Stimulated activated CD8-positive, alpha-beta memory T cell treated with anti-CD3 and anti-CD28 coated beads, Interleukin-15, amount 100 ng/mL, for 4 hours (primary cell): ENCODE results near the gene GTF2H2C_2.
A peak's percentile ranks its signal among the peaks of the same experiment; 100 is the strongest.
"Not testable (repeated sequence)": the region's sequence is repeated elsewhere in the genome, so short reads cannot be mapped to it uniquely, and the experiment has no call there.

ENCODE experiments used
- DNase-seq, 2 donors: peaks; one replicate each; pipeline ENCODE4 v3.0.0-alpha.2; 2020; ENCODE audit warnings: low read depth in 2 of 2

GTF2H2C_2 gene

GRCh38 chr5:70415117-70415516 lies at the start of gene GTF2H2C_2:
TSS of gene GTF2H2C_2 (plus strand) at chr5:70415368.
- not testable (repeated sequence) for DNase-seq

- DNase-seq, result peak in 1 of 2 donors; percentile 19
Measured at GRCh38 chr5:70400984-70401686, 14.0 kb upstream of the GTF2H2C_2 start.

- DNase-seq, result not testable (repeated sequence)
Measured at GRCh38 chr5:70421322-70421721, 6.2 kb downstream of the GTF2H2C_2 start.

GRCh38 chr5:70423215-70423614 lies 8.0 kb downstream of the GTF2H2C_2 start:
- DNase-seq, result not testable (repeated sequence)

GRCh38 chr5:70438518-70438917 lies 23.4 kb downstream of the GTF2H2C_2 start:
- not testable (repeated sequence) for DNase-seq

- DNase-seq, result not testable (repeated sequence)
Measured at GRCh38 chr5:70449565-70449964, 34.4 kb downstream of the GTF2H2C_2 start.

GRCh38 chr5:70451249-70451984 lies 36.2 kb downstream of the GTF2H2C_2 start:
- not testable (repeated sequence) for DNase-seq

- DNase-seq, result not testable (repeated sequence)
Measured at GRCh38 chr5:70457093-70457492, 41.9 kb downstream of the GTF2H2C_2 start.

GRCh38 chr5:70459188-70459587 lies 44.0 kb downstream of the GTF2H2C_2 start:
- not testable (repeated sequence) for DNase-seq

- DNase-seq, result not testable (repeated sequence)
Measured at GRCh38 chr5:70461984-70462383, 46.8 kb downstream of the GTF2H2C_2 start.

GRCh38 chr5:70464019-70464637 lies 49.0 kb downstream of the GTF2H2C_2 start:
- not testable (repeated sequence) for DNase-seq

- DNase-seq, result not testable (repeated sequence)
Measured at GRCh38 chr5:70469926-70470509, 54.9 kb downstream of the GTF2H2C_2 start.
